NB4 (cell line): ENCODE results near the gene RHBDD1.

Experiments used
- DNase-seq: peaks from one replicate; pipeline ENCODE4 v3.0.0; 2010; ENCODE audit warnings: low read depth
- H3K4me3 ChIP-seq: one replicate; pipeline ENCODE4 v1.5.1; 2011; ENCODE audit warnings: mild to moderate bottlenecking, low read depth, low read length, moderate library complexity
- MYC ChIP-seq: IDR thresholded peaks from 2 replicates; pipeline ENCODE4 v1.6.1; 2011; ENCODE audit warnings: low read depth, low read length
- POLR2A ChIP-seq: IDR thresholded peaks from 2 replicates; pipeline ENCODE4 v1.6.1; 2011; ENCODE audit warnings: mild to moderate bottlenecking; ENCODE audit not compliant: insufficient read length; ENCODE audit errors: extremely low read depth
- TF ChIP-seq, protein P1 (sequence below): IDR thresholded peaks from one replicate; pipeline ENCODE4 v1.5.1; 2012; ENCODE audit warnings: low read depth, low read length
- TF ChIP-seq, protein P2 (sequence below): IDR thresholded peaks from 2 replicates; pipeline ENCODE4 v1.6.1; 2011; ENCODE audit warnings: low read depth, low read length

Gene RHBDD1

DNA sequence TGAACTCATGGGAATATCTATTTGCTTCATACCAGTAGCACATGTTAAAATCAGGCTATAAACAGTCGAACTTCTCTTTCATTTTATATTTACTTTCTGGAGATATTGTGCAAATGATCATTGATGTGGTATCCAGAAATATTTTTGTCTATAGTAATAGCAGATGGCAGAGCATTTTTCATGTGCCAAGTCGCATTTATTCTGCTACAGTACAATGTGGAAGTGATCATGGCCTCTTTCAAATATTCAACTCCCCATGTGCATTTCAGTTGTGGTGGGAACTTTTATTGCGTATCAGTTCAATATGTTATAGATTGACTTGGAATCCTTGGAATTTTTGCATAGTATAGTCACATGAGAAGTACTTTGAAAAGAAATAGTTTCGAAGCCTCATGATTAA lies 57.4 kb downstream of the RHBDD1 start:
- no peak overlapping the region for H3K4me3 ChIP-seq
- no peak for DNase-seq
- no peak for TF ChIP-seq POLR2A
- TF ChIP-seq MYC = no peak
- TF ChIP-seq, protein P1, sequence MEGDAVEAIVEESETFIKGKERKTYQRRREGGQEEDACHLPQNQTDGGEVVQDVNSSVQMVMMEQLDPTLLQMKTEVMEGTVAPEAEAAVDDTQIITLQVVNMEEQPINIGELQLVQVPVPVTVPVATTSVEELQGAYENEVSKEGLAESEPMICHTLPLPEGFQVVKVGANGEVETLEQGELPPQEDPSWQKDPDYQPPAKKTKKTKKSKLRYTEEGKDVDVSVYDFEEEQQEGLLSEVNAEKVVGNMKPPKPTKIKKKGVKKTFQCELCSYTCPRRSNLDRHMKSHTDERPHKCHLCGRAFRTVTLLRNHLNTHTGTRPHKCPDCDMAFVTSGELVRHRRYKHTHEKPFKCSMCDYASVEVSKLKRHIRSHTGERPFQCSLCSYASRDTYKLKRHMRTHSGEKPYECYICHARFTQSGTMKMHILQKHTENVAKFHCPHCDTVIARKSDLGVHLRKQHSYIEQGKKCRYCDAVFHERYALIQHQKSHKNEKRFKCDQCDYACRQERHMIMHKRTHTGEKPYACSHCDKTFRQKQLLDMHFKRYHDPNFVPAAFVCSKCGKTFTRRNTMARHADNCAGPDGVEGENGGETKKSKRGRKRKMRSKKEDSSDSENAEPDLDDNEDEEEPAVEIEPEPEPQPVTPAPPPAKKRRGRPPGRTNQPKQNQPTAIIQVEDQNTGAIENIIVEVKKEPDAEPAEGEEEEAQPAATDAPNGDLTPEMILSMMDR = no peak
- TF ChIP-seq, protein P2, sequence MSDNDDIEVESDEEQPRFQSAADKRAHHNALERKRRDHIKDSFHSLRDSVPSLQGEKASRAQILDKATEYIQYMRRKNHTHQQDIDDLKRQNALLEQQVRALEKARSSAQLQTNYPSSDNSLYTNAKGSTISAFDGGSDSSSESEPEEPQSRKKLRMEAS = no peak

DNA sequence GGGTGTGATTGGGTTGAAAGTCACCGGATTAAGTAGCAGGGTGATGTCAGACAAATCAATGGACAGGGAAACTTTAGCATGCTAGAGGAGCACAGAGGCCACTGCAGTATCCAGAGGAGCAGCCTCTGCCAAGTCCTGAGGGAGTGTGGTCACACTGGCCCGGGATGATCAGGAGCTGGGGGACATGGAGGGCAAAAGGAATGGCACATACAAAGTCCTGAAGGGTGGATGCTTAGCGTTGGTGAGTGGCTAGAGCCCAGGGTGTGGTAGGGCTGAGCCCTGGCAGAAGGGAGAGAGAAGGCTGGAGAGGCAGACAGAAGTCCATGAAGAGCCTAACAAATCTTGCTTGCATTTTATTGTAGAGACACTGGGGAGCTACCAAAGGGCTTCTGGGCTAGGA lies 58.9 kb downstream of the RHBDD1 start:
- no peak overlapping the region for H3K4me3 ChIP-seq
- TF ChIP-seq POLR2A (no peak), MYC (no peak)
- TF ChIP-seq, protein P1 = no peak
- TF ChIP-seq, protein P2 = no peak
- DNase-seq = no peak

DNA sequence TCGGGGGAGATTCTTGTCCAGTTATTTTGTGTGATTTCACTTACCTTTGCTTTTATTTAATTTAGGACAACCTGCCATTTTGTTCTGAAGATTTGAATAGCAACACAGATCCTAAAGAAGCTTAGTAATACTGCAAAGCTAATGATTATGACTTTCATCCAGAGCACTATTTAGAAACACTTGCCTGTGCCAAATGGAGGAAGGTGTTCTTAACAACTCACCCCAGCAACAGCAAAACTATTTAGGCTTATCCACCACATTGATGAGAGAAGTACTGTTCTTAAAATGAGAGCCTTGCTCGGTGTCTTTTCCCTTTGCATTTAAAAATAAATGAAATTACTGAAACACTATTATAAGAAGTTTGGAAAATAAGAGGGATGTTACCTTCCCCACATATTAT lies 59.7 kb downstream of the RHBDD1 start:
- TF ChIP-seq MYC = no peak
- TF ChIP-seq, protein P1 = no peak
- H3K4me3 ChIP-seq = no peak overlapping the region
- no peak for DNase-seq

DNA sequence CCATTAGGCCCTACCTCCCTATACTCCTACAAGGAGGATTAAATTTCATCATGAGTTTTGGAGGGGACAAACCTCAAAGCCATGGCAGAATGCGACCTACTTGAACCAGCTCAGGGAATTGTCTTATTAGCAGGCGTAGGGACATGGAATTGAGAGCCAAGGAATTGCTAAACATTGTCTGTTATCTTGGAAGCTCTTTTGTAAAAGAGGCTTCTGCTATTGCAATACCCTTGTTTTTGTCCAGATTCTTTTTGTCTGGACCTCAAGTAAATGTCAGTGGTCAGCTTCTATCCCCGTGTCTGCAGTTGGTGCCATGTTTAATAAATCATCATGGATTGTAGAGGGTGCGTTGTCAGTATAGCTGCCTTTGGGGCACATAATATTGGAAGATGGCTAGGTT lies 62.3 kb downstream of the RHBDD1 start:
- no peak for DNase-seq
- no peak overlapping the region for H3K4me3 ChIP-seq
- TF ChIP-seq, protein P2 = no peak
- TF ChIP-seq, protein P1 = no peak
- TF ChIP-seq POLR2A (no peak), MYC (no peak)

DNA sequence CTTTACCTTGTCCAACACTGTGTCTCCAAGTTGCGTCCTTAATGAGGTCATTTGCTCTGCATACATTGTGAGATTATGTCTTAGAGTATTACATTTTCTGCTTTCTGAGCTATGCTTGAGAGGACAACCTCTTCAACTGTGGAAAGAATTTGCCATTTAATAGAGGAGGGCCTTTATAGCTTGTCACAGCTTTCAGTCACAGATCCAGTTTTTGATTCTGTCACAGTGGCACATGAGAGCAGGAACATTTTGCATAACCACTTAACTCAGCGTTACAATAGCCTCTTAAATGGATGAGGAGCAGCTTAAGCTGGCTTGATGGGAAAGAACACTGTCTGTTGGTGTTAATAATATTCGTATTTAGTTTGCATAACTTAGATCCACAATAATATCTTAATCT lies 63.0 kb downstream of the RHBDD1 start:
- no peak for DNase-seq
- H3K4me3 ChIP-seq = no peak overlapping the region
- TF ChIP-seq MYC = no peak

DNA sequence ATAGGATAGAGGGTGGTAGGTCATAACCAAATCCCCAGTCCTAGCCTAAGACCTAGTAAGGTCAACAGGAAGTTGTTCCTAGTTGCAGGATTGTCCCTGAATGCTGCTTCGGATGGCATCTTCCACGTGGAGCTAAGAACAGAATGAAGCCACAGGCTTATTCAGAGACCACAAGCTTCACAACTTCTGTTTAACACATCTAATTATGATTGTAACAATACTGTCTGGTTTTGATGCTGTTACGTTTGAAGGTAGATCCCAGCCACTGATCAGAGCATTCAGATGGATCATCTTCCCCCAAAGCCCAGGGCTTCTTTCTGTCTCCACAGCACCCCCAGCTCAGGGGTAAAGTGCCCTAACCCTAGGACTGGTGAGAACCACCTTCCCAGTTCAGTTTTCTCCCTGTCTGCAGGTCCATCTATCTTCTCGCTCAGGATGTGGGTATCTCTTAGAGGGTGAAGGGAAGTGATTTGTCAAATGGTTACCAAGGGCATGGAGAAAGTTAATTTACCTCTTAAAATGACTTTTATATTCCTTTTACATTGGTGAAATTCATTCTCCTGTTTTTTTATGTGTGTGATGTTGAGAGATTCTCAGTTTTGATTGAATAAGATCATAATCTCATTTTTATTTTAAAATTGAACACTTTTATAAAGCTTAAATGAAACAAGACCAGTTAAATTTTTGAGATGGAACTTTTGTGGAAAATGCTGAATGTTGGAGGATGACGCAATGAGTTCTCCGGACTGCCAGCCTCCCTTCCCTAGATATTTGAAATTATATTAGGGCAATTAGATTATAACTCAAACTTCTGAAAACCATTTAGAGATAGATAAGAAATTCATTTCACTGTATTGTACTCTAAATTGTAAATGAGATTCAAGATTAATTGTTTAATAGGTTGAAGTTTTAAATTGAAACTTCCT lies 66.5 kb downstream of the RHBDD1 start:
- TF ChIP-seq, protein P1 = no peak
- TF ChIP-seq, protein P2 = no peak
- TF ChIP-seq MYC = no peak
- TF ChIP-seq POLR2A = no peak
- no peak overlapping the region for H3K4me3 ChIP-seq
- no peak for DNase-seq
